ENCODE data around the gene UGT2A3.
"Not testable (repeated sequence)": the region's sequence is repeated elsewhere in the genome, so short reads cannot be mapped to it uniquely, and the experiment has no call there.

UGT2A3 gene

GRCh38 chr4:68948044-68948743 is 3.4 kb downstream of the UGT2A3 start:
- Mint-ChIP-seq H3K4me1 (ENCODE audit: low read depth) (no peaks in the 10 kb centered on the region), H3K9me3 (ENCODE audit: low read depth) (no peaks in the 10 kb centered on the region), H3K36me3 (no peaks in the 10 kb centered on the region), H3K27me3 (no peaks in the 10 kb centered on the region), H3K4me3 (no peak overlapping the region), H3K27ac (no peak overlapping the region)

- Mint-ChIP-seq H3K36me3 (no peaks in the 10 kb centered on the region), H3K27ac (no peak overlapping the region), H3K27me3 (no peaks in the 10 kb centered on the region), H3K4me1 (ENCODE audit: low read depth) (no peaks in the 10 kb centered on the region), H3K4me3 (no peak overlapping the region), H3K9me3 (ENCODE audit: low read depth) (peaks cover 4% of the 10 kb centered on the region)
These were observed 22.4 kb downstream of the UGT2A3 start for GRCh38 chr4:68929076-68929737.

DNA sequence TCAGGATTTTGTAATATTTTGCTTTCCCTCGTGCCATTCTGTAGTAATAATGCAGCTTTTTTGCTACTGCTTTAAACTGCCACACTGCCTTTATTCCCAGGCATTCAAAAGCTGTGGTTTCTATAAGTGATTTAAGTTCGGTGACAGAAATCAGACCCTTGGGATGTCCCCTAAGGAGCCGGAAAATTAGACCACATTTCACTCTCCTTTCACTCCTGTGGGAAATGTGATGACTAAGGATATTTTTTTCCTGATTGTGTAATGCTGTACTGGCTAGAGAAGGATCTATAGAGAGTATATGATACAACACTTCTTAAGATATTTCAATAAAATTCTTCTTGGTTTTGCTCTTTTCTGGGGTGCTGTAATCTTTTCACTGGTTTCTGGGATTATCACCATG is 24.4 kb downstream of the UGT2A3 start:
- no peak overlapping the region for H3K27ac Mint-ChIP-seq
- H3K4me1 Mint-ChIP-seq (ENCODE audit: low read depth): no peaks in the 10 kb centered on the region
- H3K4me3 Mint-ChIP-seq: no peak overlapping the region
- no peaks in the 10 kb centered on the region for H3K27me3 Mint-ChIP-seq
- H3K9me3 Mint-ChIP-seq (ENCODE audit: low read depth): peaks cover 7% of the 10 kb centered on the region
- no peaks in the 10 kb centered on the region for H3K36me3 Mint-ChIP-seq

DNA sequence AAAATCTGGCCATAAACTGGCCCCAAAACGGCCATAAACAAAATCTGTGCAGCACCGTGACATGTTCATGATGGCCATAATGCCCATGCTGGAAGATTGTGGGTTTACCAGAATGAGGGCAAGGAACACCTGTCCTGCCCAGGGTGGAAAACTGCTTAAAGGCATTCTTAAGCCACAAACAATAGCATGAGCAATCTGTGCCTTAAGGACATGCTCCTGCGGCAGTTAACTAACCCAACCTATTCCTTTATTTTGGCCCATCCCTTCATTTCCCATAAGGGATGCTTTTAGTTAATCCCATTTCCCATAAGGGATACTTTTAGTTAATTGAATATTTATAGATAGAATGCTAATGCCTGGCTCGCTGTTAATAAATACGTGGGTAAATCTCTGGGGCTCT is 29.4 kb downstream of the UGT2A3 start:
- not testable (repeated sequence) for H3K36me3 Mint-ChIP-seq; H3K27ac Mint-ChIP-seq; H3K4me1 Mint-ChIP-seq (ENCODE audit: low read depth); H3K27me3 Mint-ChIP-seq; H3K4me3 Mint-ChIP-seq
- peaks cover 11% of the 10 kb centered on the region for H3K9me3 Mint-ChIP-seq (ENCODE audit: low read depth)

- H3K4me1 Mint-ChIP-seq (ENCODE audit: low read depth): no peaks in the 10 kb centered on the region
- H3K36me3 Mint-ChIP-seq: no peaks in the 10 kb centered on the region
- peaks cover 11% of the 10 kb centered on the region for H3K9me3 Mint-ChIP-seq (ENCODE audit: low read depth)
- H3K27me3 Mint-ChIP-seq: no peaks in the 10 kb centered on the region
- H3K27ac Mint-ChIP-seq: no peak overlapping the region
- no peak overlapping the region for H3K4me3 Mint-ChIP-seq
These were observed 30.6 kb downstream of the UGT2A3 start for GRCh38 chr4:68921051-68921450.

DNA sequence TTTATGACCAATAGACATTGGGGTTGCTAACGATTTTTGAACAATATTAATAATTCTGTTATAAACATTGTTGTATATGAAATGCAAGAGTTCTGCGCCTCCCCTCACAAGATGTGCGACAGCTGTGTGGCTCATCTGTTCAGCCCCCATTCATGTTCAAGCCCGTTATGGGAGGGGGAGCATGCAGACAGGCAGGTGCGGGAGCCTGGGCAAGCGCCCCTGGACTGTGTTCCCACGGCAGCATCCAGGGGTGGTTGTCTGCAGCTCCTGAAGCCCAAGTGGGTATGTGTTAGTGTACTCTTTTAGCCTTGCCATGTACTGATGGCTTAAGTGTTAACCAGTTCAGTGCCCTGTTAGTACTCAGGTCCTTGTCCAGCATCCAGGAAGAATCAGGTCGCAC is 34.6 kb downstream of the UGT2A3 start:
- Mint-ChIP-seq H3K4me1 (ENCODE audit: low read depth) (no peaks in the 10 kb centered on the region), H3K27me3 (no peaks in the 10 kb centered on the region), H3K9me3 (ENCODE audit: low read depth) (peaks cover 4% of the 10 kb centered on the region), H3K27ac (no peak overlapping the region), H3K36me3 (no peaks in the 10 kb centered on the region), H3K4me3 (no peak overlapping the region)

DNA sequence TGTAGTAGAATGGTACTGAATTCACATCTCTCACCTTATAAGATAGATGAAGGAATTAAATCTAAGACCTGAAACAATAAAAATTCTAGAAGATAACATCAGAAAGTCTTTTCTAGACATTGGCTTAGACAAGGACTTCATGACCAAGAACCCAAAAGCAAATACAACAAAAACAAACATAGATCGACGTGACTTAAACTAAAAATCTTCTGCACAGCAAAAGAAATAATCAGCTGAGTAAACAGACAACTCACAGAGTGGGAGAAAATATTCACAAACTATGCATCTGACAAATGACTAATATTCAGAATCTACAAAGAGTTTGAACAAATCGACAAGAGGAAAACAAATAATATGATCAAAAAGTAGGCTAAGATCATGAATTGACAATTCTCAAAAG is 38.8 kb downstream of the UGT2A3 start:
- no peaks in the 10 kb centered on the region for H3K4me1 Mint-ChIP-seq (ENCODE audit: low read depth)
- H3K4me3 Mint-ChIP-seq: no peak overlapping the region
- no peaks in the 10 kb centered on the region for H3K27me3 Mint-ChIP-seq
- no peaks in the 10 kb centered on the region for H3K36me3 Mint-ChIP-seq
- no peak overlapping the region for H3K27ac Mint-ChIP-seq
- no peaks in the 10 kb centered on the region for H3K9me3 Mint-ChIP-seq (ENCODE audit: low read depth)

DNA sequence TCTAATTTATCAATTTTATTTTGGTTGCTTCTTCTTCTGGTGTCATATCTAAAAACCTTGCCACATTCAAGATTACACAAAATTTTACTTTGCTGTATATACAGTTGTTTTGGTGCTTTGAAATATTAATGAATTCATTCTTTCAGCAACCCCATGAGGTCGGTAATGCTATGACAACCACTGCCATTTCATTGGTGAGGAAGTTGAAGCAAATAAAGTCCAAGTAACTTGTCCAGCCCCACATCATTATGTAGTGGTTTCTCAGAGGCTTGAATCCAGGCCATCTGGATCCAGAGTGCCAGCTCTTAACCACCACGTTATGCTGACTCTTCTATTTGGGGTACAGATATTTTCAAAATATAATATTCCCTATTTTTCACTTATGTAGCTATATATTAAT is 42.2 kb downstream of the UGT2A3 start:
- H3K27ac Mint-ChIP-seq: no peak overlapping the region
- no peaks in the 10 kb centered on the region for H3K27me3 Mint-ChIP-seq
- H3K4me3 Mint-ChIP-seq: no peak overlapping the region
- H3K36me3 Mint-ChIP-seq: no peaks in the 10 kb centered on the region
- no peaks in the 10 kb centered on the region for H3K4me1 Mint-ChIP-seq (ENCODE audit: low read depth)
- no peaks in the 10 kb centered on the region for H3K9me3 Mint-ChIP-seq (ENCODE audit: low read depth)

GRCh38 chr4:68907788-68908700 is 43.6 kb downstream of the UGT2A3 start:
- H3K36me3 Mint-ChIP-seq: no peaks in the 10 kb centered on the region
- H3K27ac Mint-ChIP-seq: no peak overlapping the region
- H3K9me3 Mint-ChIP-seq (ENCODE audit: low read depth): no peaks in the 10 kb centered on the region
- H3K4me3 Mint-ChIP-seq: no peak overlapping the region
- no peaks in the 10 kb centered on the region for H3K4me1 Mint-ChIP-seq (ENCODE audit: low read depth)
- H3K27me3 Mint-ChIP-seq: no peaks in the 10 kb centered on the region

GRCh38 chr4:68907245-68907644 is 44.4 kb downstream of the UGT2A3 start:
- H3K4me1 Mint-ChIP-seq (ENCODE audit: low read depth): no peaks in the 10 kb centered on the region
- no peaks in the 10 kb centered on the region for H3K27me3 Mint-ChIP-seq
- H3K9me3 Mint-ChIP-seq (ENCODE audit: low read depth): no peaks in the 10 kb centered on the region
- no peak overlapping the region for H3K27ac Mint-ChIP-seq
- H3K36me3 Mint-ChIP-seq: no peaks in the 10 kb centered on the region
- H3K4me3 Mint-ChIP-seq: no peak overlapping the region

GRCh38 chr4:68906780-68907137 is 44.8 kb downstream of the UGT2A3 start:
- Mint-ChIP-seq H3K27ac (no peak overlapping the region), H3K36me3 (no peaks in the 10 kb centered on the region), H3K9me3 (ENCODE audit: low read depth) (no peaks in the 10 kb centered on the region), H3K4me1 (ENCODE audit: low read depth) (no peaks in the 10 kb centered on the region), H3K27me3 (no peaks in the 10 kb centered on the region), H3K4me3 (no peak overlapping the region)

GRCh38 chr4:68905939-68906779 is 45.4 kb downstream of the UGT2A3 start:
- Mint-ChIP-seq H3K4me1 (ENCODE audit: low read depth) (no peaks in the 10 kb centered on the region), H3K36me3 (no peaks in the 10 kb centered on the region), H3K4me3 (no peak overlapping the region), H3K27ac (no peak overlapping the region), H3K9me3 (ENCODE audit: low read depth) (no peaks in the 10 kb centered on the region), H3K27me3 (no peaks in the 10 kb centered on the region)

DNA sequence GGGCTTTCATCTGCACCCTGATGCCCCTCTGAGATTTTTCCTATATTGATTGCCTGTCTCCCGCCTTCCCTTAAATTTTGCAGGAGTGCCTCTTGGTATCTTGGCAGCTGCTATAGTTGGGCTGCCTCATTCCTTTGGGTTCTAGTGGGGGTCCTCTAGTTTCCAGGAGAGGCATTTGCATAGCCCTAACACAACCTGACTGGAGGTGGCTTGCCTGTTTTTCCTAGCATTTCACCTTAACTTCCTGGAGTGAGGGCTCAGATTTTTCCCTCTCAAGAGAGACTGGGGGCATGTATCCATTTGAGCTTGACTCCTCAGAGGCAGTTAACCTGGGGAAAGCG is 46.0 kb downstream of the UGT2A3 start:
- Mint-ChIP-seq H3K4me1 (ENCODE audit: low read depth) (no peaks in the 10 kb centered on the region), H3K27me3 (no peaks in the 10 kb centered on the region), H3K27ac (no peak overlapping the region), H3K36me3 (no peaks in the 10 kb centered on the region), H3K4me3 (no peak overlapping the region), H3K9me3 (ENCODE audit: low read depth) (no peaks in the 10 kb centered on the region)

DNA sequence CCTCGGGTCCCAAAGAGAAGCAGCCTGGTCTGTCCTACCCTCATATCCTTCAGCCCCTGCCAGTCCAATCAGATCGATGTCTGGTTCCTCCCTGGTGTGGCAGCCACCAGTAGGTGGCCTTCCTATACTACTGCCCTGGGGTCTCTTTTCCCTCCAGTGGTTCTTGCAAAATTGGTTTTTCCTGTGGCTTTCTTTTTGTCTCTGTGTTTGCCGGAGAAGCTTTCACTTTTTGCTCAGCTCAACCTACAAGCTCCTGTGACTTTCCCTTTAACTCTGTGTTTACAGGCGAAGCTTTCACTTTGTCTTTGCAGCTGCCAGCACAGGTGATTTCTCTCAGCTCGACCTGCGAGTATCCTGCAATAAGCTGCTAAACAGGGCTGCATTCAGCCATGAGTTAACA is 46.8 kb downstream of the UGT2A3 start:
- Mint-ChIP-seq H3K27me3 (no peaks in the 10 kb centered on the region), H3K9me3 (ENCODE audit: low read depth) (no peaks in the 10 kb centered on the region), H3K36me3 (no peaks in the 10 kb centered on the region), H3K4me3 (no peak overlapping the region), H3K27ac (no peak overlapping the region), H3K4me1 (ENCODE audit: low read depth) (no peaks in the 10 kb centered on the region)

GRCh38 chr4:68896749-68897148 is 54.9 kb downstream of the UGT2A3 start:
- Mint-ChIP-seq H3K27ac (no peak overlapping the region), H3K4me1 (ENCODE audit: low read depth) (no peaks in the 10 kb centered on the region), H3K4me3 (no peak overlapping the region), H3K36me3 (no peaks in the 10 kb centered on the region), H3K9me3 (ENCODE audit: low read depth) (no peaks in the 10 kb centered on the region), H3K27me3 (no peaks in the 10 kb centered on the region)

All from activated naive CD8-positive, alpha-beta T cell (primary cell).